DND-41 (cell line): ENCODE measurements around the gene VPS18.

Experiments
- ATAC-seq: fragments of 200-7000 bp; cut with Tn5 transposase; 3 replicates; pipeline ENCODE4 v1.9.1; 2021; ENCODE audit warnings: low read depth; ENCODE audit not compliant: insufficient read depth
- DNase-seq: peaks from one replicate; pipeline ENCODE4 v3.0.0-alpha.2; 2020
- H2AFZ ChIP-seq: 2 replicates; pipeline ENCODE4 v1.6.0; 2012; ENCODE audit warnings: low read depth, low read length
- H3K27ac ChIP-seq: 2 replicates; pipeline ENCODE4 v1.5.1; 2012; ENCODE audit warnings: low read length, inconsistent platforms
- H3K27me3 ChIP-seq: fragments of 200-600 bp; sonication (generic); 2 replicates; pipeline ENCODE4 v1.6.0; 2012; ENCODE audit warnings: low read length, mild to moderate bottlenecking, inconsistent platforms; ENCODE audit not compliant: insufficient read depth, poor library complexity
- H3K36me3 ChIP-seq: 2 replicates; pipeline ENCODE4 v1.5.1; 2012; ENCODE audit warnings: low read length, inconsistent platforms; ENCODE audit not compliant: insufficient read depth
- H3K4me1 ChIP-seq: 2 replicates; pipeline ENCODE4 v1.5.1; 2012; ENCODE audit warnings: mild to moderate bottlenecking, low read length; ENCODE audit not compliant: insufficient read depth
- H3K4me2 ChIP-seq: 2 replicates; pipeline ENCODE4 v1.6.0; 2012; ENCODE audit warnings: mild to moderate bottlenecking, moderate library complexity, low read length, inconsistent platforms; ENCODE audit not compliant: insufficient read depth
- H3K4me3 ChIP-seq, 2 experiments: fragments of 200-600 bp in 1 of 2; shearing (Covaris generic) in 1 of 2; 2 replicates each; pipeline ENCODE4 v1.5.1; 2012 to 2016; ENCODE audit warnings: inconsistent platforms in 2 of 2, low read length in 2 of 2, mild to moderate bottlenecking in 2 of 2, low read depth in 1 of 2, moderate library complexity in 1 of 2
- H3K79me2 ChIP-seq: 2 replicates; pipeline ENCODE4 v1.6.0; 2012; ENCODE audit warnings: low read length, inconsistent platforms; ENCODE audit not compliant: insufficient read depth
- H3K9ac ChIP-seq: 2 replicates; pipeline ENCODE4 v1.6.0; 2012; ENCODE audit warnings: low read depth, mild to moderate bottlenecking, inconsistent platforms, low read length, moderate library complexity
- H3K9me3 ChIP-seq: 2 replicates; pipeline ENCODE4 v1.5.1; 2012; ENCODE audit warnings: low read length, moderate library complexity, mild to moderate bottlenecking, inconsistent platforms; ENCODE audit not compliant: insufficient read depth, severe bottlenecking
- H4K20me1 ChIP-seq: 2 replicates; pipeline ENCODE4 v1.6.0; 2012; ENCODE audit warnings: low read length; ENCODE audit not compliant: insufficient read depth
- CTCF ChIP-seq: IDR thresholded peaks from 2 replicates; pipeline ENCODE4 v1.5.1; 2012; ENCODE audit warnings: borderline replicate concordance, low read length, moderate library complexity, mild to moderate bottlenecking; ENCODE audit not compliant: poor library complexity, severe bottlenecking; ENCODE audit errors: extremely low read depth
- EZH2 ChIP-seq: IDR thresholded peaks from 3 replicates; pipeline ENCODE4 v1.6.1; 2012; ENCODE audit warnings: borderline replicate concordance, low read depth, mild to moderate bottlenecking, moderate library complexity, low read length, inconsistent platforms; ENCODE audit not compliant: severe bottlenecking

Gene VPS18

GRCh38 chr15:40917585-40917984 is 23.3 kb downstream of the VPS18 start:
- no peaks in the 10 kb centered on the region for H3K9me3 ChIP-seq
- ATAC-seq (no peak), DNase-seq (no peak)
- 0 out of 2 replicates have a peak, but pooled peaks cover 4% of the 10 kb centered on the region for H4K20me1 ChIP-seq
- no peak overlapping the region for H3K4me2 ChIP-seq
- no peaks in the 10 kb centered on the region for H3K4me1 ChIP-seq
- H3K4me3 ChIP-seq, result no peak overlapping the region
- no peak overlapping the region for H3K9ac ChIP-seq
- TF ChIP-seq EZH2, result no peak
- TF ChIP-seq CTCF, result no peak
- H3K27ac ChIP-seq, result no peak overlapping the region
- no peaks in the 10 kb centered on the region for H3K79me2 ChIP-seq
- H3K27me3 ChIP-seq, result peaks cover under 1% of the 10 kb centered on the region
- no peak overlapping the region for H2AFZ ChIP-seq
- no peaks in the 10 kb centered on the region for H3K36me3 ChIP-seq

- ATAC-seq, result no peak
- DNase-seq, result no peak
- TF ChIP-seq EZH2 (no peak), CTCF (no peak)
- Histone ChIP-seq H4K20me1 (0 out of 2 replicates have a peak, but pooled peaks cover 6% of the 10 kb centered on the region), H2AFZ (no peak overlapping the region), H3K9ac (no peak overlapping the region), H3K9me3 (no peaks in the 10 kb centered on the region), H3K79me2 (no peaks in the 10 kb centered on the region), H3K4me3 (no peak overlapping the region), H3K27ac (no peak overlapping the region), H3K4me1 (no peaks in the 10 kb centered on the region), H3K27me3 (peaks cover 7% of the 10 kb centered on the region), H3K36me3 (no peaks in the 10 kb centered on the region), H3K4me2 (no peak overlapping the region)
Observed at GRCh38 chr15:40918146-40918798, 24.0 kb downstream of the VPS18 start.

GRCh38 chr15:40918799-40919392 is 24.6 kb downstream of the VPS18 start:
- H3K9me3 ChIP-seq, result no peaks in the 10 kb centered on the region
- H3K4me1 ChIP-seq, result no peaks in the 10 kb centered on the region
- H3K36me3 ChIP-seq, result no peaks in the 10 kb centered on the region
- no peak overlapping the region for H3K9ac ChIP-seq
- no peak overlapping the region for H3K4me3 ChIP-seq
- H3K79me2 ChIP-seq, result no peaks in the 10 kb centered on the region
- no peak overlapping the region for H3K27ac ChIP-seq
- H3K27me3 ChIP-seq, result peaks cover 13% of the 10 kb centered on the region
- H3K4me2 ChIP-seq, result no peak overlapping the region
- no peak overlapping the region for H2AFZ ChIP-seq
- TF ChIP-seq EZH2 (no peak), CTCF (no peak)
- H4K20me1 ChIP-seq, result peaks cover 12% of the 10 kb centered on the region
- DNase-seq, result no peak
- no peak for ATAC-seq
